GM18511 (cell line): ENCODE data around the gene PRAC2.

Experiments
- ATAC-seq: cut with Tn5 transposase; IDR thresholded peaks from one replicate; pipeline ENCODE4 v1.9.1; 2021; ENCODE audit warnings: mild to moderate bottlenecking, moderate library complexity; ENCODE audit not compliant: unreplicated experiment

Gene PRAC2

GRCh38 chr17:48719642-48720265 is 3.2 kb upstream of the PRAC2 start:
- ATAC-seq, result no peak

GRCh38 chr17:48720266-48721008 is 2.5 kb upstream of the PRAC2 start:
- ATAC-seq, result no peak

- no peak for ATAC-seq
Observed at GRCh38 chr17:48721009-48721402, 2.0 kb upstream of the PRAC2 start.

GRCh38 chr17:48722201-48722907 is 631 bp upstream of the PRAC2 start, which contains the start of gene PRAC1:
PRAC1 (minus strand) TSS chr17:48722518; CDS start chr17:48722392, 126 bp downstream.
- no peak for ATAC-seq

GRCh38 chr17:48723423-48724250 is 652 bp downstream of the PRAC2 start:
- ATAC-seq, result no peak

GRCh38 chr17:48724251-48725003 is 1.4 kb downstream of the PRAC2 start:
- no peak for ATAC-seq

- no peak for ATAC-seq
Observed at GRCh38 chr17:48725004-48725287, 2.0 kb downstream of the PRAC2 start.

GRCh38 chr17:48725288-48726064 is 2.5 kb downstream of the PRAC2 start:
- no peak for ATAC-seq

- ATAC-seq, result no peak
Observed at GRCh38 chr17:48726114-48726915, 3.3 kb downstream of the PRAC2 start.

- no peak for ATAC-seq
Observed at GRCh38 chr17:48726916-48727286, 3.9 kb downstream of the PRAC2 start.

GRCh38 chr17:48727415-48728175 is 4.6 kb downstream of the PRAC2 start:
- no peak for ATAC-seq

GRCh38 chr17:48728232-48729231 is 5.5 kb downstream of the PRAC2 start, which contains the start of gene HOXB13:
HOXB13 (minus strand) TSS chr17:48728750; CDS start chr17:48728593, 157 bp downstream.
- ATAC-seq, result no peak

GRCh38 chr17:48729335-48730239 is 6.6 kb downstream of the PRAC2 start:
- ATAC-seq, result no peak

- no peak for ATAC-seq
Observed at GRCh38 chr17:48730240-48730550, 7.2 kb downstream of the PRAC2 start.

GRCh38 chr17:48731355-48731754 is 8.4 kb downstream of the PRAC2 start:
- no peak for ATAC-seq
